Inflammatory macrophage (primary cell): Measurements from ENCODE around the gene DAW1.

Source experiments
- DNase-seq, 2 donors: peaks; one replicate each; pipeline ENCODE4 v3.0.0-alpha.2; 2020 to 2022

Gene DAW1

DNA sequence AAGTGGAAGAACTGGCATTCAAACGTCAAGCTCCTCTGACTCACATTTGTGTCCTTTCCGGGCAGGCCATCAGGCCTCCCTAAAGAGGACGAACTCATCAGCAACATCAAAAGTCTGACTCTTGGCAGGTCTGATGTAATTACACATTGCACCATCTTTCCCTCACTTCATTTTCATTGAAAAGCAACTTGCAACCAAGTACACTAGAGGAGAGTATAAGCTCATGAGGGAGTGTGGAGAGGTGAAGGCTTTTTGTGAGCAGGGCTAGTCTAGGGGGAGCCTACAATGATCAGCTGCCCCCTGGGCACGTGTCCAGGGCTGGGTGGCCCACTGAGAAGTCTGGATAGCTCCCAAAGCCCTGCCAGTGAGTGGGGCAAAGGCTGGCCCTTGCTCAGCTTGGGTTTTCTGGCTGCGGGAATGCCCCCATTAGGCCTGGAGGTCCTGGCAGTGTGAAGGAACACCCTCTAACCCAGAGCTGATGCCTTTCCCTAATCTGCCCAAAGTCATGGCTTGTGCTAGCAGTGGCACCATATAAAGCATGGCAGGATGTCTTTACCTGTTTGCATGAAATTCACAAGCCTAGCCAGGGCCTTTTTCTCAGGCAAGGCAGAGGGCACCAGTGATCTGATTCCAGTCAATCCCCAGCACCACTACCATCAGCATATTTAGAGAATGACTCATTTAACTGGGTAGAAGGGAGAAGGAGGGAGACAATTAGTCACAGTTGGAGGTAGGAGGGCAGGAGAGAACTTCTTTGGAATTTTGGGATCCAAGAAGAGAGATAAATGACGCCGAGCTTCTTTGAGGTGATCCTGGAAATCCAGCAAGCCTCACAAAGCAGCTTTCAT lies 8.5 kb upstream of the DAW1 start:
- DNase-seq: peak; percentile 35 to 36

- DNase-seq: no peak
These were observed 7.2 kb upstream of the DAW1 start for GRCh38 chr2:227864161-227864756.

GRCh38 chr2:227865291-227865690 lies 6.1 kb upstream of the DAW1 start:
- DNase-seq: no peak

- DNase-seq: no peak
These were observed 4.0 kb upstream of the DAW1 start for GRCh38 chr2:227867386-227867785.

GRCh38 chr2:227870710-227871374 lies 589 bp upstream of the DAW1 start:
- no peak for DNase-seq

GRCh38 chr2:227872676-227873075 lies 1.2 kb downstream of the DAW1 start:
- DNase-seq: no peak

- no peak for DNase-seq
These were observed 4.9 kb downstream of the DAW1 start for GRCh38 chr2:227876300-227876801.

DNA sequence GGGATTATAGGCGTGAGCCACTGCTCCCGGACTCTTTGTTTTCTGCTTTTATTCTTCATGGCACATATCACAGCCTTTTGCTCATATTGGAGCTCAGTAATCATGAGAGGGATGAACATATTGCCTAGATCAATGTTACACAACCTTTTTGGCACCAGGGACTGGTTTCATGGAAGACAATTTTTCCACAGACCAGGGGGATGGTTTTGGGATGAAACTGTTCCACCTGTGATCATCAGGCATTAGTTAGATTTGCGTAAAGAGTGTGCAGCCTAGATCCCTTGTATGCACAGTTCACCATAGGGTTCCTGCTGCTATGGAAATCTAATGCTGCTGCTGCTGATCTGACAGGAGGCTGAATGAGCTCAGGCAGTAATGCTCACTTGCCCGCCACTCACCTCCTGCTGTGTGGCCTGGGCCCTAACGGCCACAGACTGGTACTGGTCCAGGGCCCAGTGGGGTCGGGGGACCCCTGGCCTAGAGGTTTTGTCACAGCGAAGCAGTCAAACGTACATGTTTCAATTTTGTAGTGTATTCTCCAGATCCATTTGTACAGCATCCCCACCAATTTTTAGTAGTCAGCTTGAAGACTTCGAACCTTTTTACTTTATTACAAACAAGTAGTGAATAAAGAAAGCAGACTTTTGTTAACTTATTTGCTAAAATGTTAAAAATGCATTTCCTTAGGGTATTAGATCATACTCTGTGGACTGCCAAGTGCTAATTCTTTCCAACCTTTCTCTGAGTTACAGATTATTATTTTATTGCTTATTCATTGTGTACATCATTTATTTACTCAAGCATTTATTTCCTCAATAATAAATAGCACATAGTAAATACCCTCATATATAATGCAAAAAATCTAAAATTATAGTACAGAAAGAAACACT lies 6.2 kb downstream of the DAW1 start:
- DNase-seq: no peak

DNA sequence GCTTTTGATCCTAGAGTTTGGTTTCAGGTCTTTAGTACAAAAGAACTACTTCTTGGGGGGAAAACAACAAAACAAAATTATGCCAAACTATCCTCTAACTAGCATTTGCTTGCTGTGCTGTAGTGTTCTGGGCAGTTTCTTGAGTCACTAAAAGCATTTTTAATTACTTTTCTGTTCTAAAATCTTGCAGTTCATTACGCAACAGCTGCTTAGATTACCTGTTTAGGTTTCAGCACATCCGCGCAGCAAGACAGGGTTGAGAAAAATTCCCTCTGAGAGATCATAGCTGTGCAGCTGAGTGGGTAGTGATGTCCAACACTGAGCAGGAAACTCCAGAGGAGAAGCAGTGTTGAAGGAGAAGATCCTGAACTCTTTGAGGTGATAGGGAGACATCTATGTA lies 9.0 kb downstream of the DAW1 start:
- DNase-seq: no peak

DNA sequence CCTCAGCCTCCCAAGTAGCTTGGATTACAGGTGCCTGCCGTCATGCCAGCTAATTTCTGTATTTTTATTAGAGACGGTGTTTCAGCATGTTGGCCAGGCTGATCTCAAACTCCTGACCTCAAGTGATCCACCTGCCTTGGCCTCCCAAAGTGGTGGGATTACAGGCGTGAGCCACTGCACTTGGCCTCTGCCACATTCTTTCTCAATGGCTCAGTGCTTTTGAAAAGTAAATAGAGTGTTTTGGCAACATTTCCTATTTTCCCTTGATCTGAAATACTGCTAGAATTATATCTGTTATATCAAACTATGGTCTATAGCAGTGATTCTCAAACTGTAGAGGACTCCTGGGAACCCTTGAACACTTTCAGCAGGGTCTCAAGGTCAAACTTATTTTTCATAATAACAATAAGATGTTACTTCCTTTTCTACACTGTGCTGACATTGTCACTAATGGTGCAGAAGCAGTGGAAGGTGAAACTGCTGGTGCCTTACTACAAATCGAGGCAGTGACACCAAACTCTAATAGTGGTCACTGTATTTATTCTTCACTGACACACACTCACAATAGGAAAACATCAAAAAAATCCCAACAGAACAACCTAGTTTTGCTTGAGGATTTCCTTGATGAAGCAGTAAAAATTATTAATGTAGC lies 10.6 kb downstream of the DAW1 start:
- peak in 1 of 2 donors; percentile 26 for DNase-seq

DNA sequence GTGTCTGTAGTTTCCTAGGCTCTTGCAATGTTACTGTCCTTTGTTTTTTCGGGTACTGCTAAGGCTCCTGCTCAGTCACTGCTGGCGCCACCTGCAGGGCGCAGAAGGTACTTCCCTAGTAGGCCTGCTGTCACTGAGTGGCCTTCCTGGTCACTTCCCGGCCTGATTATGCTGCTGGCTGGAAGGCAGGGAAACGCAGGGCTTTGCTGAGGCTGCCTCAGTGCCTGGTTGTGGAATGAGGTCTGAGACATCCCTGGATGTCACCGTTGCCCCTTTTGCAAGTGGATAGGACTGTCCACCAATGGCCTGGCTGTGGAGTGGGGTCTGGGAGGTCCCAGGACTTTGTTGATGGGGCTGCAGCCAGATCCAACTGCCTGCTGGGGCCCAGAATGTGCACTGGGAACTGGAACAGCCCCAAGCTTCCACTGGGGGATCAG lies 13.1 kb downstream of the DAW1 start:
- DNase-seq: peak; percentile 78 to 80

DNA sequence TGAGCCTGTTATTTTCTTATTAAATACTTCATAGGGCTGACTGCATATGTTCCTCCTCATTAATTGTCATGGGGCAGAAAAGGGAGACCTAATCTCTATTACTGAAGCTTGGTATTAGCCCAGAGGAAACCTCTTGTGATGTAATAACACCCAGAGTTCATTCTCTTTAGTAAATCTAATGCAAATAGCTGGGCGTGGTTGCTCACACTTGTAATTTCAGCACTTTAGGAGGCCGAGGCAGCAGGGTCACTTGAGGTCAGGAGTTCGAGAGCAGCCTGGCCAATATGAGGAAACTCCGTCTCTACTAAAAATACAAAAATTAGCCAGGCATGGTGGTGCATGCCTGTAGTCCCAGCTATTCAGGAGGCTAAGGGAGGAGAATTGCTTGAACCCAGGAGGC lies 14.7 kb downstream of the DAW1 start:
- DNase-seq: peak; percentile 11 to 64

GRCh38 chr2:227888289-227888688 lies 16.9 kb downstream of the DAW1 start:
- DNase-seq: peak; percentile 8 to 29

DNA sequence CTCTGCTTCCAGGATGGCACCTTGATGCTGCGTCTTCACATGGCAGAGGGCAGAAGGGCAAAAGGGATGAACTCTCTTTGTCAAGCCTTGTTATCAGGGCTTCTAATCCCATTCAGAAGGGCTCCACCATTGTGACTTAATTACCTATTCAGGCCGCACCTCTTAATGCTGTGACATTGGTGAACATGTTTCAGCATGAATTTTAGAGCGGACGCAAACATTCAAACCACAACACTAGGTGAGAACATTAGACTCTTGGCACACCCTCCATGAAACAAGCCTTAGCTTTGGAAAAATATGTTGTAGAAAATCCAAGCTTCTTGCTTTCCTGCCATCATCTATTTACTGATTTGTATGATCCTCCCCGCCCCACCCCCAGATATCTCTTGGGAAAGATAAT lies 17.9 kb downstream of the DAW1 start:
- DNase-seq: no peak

DNA sequence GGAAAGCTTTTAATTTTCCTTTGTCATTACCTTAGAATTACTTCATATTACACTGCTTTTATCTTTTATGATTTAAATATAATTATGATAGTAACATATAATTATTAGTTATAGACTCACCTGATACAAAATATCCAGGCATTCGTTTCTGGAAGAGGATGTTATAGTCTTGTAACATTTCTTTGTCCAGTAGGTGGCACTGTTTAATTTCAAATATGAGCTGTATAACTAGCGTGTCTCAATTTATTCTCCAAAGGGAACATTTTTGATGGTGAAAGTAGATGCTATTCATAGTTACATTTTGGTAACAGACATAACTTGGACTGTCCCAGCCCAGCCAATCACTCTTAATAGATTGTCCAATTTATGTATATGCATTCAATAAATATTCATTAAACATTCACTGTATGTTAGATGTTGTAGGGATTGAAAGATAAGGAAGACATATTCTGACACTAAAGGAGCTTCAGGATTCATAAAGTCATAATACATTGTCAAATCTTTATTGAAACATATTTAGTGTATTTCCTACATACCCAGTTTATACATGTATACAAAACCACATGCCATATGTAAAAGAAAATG lies 19.2 kb downstream of the DAW1 start:
- peak; percentile 21 to 69 for DNase-seq

GRCh38 chr2:227891673-227892072 lies 20.2 kb downstream of the DAW1 start:
- DNase-seq: peak; percentile 8 to 16

DNA sequence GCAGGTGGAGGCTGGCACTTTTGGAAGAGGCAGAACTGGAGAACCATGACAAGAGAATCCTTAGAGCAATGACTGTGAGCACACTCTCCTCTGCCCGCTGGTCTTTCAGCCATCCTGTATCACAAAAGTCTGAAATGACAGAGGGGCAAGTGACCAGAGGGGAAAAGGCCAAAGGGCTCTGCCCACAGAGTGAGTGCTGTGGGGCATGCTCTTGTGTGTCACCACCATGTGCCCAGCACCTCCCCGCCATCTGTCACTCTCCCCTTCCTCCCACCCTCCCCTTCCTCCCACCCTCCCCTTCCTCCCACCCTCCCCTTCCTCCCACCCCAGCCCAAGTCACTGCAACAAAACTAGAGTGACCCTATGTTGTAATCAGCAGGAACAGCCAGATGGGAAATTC lies 31.9 kb downstream of the DAW1 start:
- DNase-seq: peak; percentile 51 to 76

GRCh38 chr2:227906991-227907390 lies 35.6 kb downstream of the DAW1 start:
- DNase-seq: no peak

GRCh38 chr2:227908266-227909054 lies 37.0 kb downstream of the DAW1 start:
- DNase-seq: no peak

GRCh38 chr2:227914362-227914761 lies 42.9 kb downstream of the DAW1 start:
- no peak for DNase-seq

GRCh38 chr2:227921648-227922047 lies 50.2 kb downstream of the DAW1 start:
- DNase-seq: no peak
